GM21723 (cell line): Measurements from ENCODE around the gene TCF4.

ENCODE experiments used
- ATAC-seq: cut with Tn5 transposase; IDR thresholded peaks from one replicate; pipeline ENCODE4 v1.9.1; 2021; ENCODE audit warnings: mild to moderate bottlenecking, moderate library complexity; ENCODE audit not compliant: unreplicated experiment

The TCF4 gene

GRCh38 chr18:55587418-55588110 is 428 bp downstream of the TCF4 start:
- ATAC-seq: no peak

- ATAC-seq: no peak
Observed at GRCh38 chr18:55585920-55586561, 2.0 kb downstream of the TCF4 start.

- no peak for ATAC-seq
Observed at GRCh38 chr18:55585065-55585919, 2.7 kb downstream of the TCF4 start.

- ATAC-seq: no peak
Observed at GRCh38 chr18:55584201-55584600, 3.8 kb downstream of the TCF4 start.

- no peak for ATAC-seq
Observed at GRCh38 chr18:55582325-55582724, 5.7 kb downstream of the TCF4 start.

GRCh38 chr18:55579501-55580270 is 8.3 kb downstream of the TCF4 start:
- ATAC-seq: no peak

- no peak for ATAC-seq
Observed at GRCh38 chr18:55577812-55578539, 10.0 kb downstream of the TCF4 start.

GRCh38 chr18:55576001-55576400 is 12.0 kb downstream of the TCF4 start:
- ATAC-seq: no peak

- no peak for ATAC-seq
Observed at GRCh38 chr18:55575066-55575465, 12.9 kb downstream of the TCF4 start.

GRCh38 chr18:55573386-55573785 is 14.6 kb downstream of the TCF4 start:
- ATAC-seq: no peak

GRCh38 chr18:55570966-55571365 is 17.0 kb downstream of the TCF4 start:
- no peak for ATAC-seq

GRCh38 chr18:55566456-55566935 is 21.5 kb downstream of the TCF4 start:
- no peak for ATAC-seq

GRCh38 chr18:55559739-55560138 is 28.3 kb downstream of the TCF4 start:
- ATAC-seq: no peak

- ATAC-seq: no peak
Observed at GRCh38 chr18:55557211-55557610, 30.8 kb downstream of the TCF4 start.

GRCh38 chr18:55555395-55556027 is 32.5 kb downstream of the TCF4 start:
- ATAC-seq: no peak

- ATAC-seq: no peak
Observed at GRCh38 chr18:55552526-55553189, 35.3 kb downstream of the TCF4 start.

- no peak for ATAC-seq
Observed at GRCh38 chr18:55551227-55551626, 36.8 kb downstream of the TCF4 start.

- no peak for ATAC-seq
Observed at GRCh38 chr18:55550471-55550870, 37.5 kb downstream of the TCF4 start.

- ATAC-seq: no peak
Observed at GRCh38 chr18:55549474-55550104, 38.4 kb downstream of the TCF4 start.
